ENCODE results near the gene ARHGAP32. TPM values are rescaled to one million over a fixed set of nuclear protein-coding genes. Genes with fewer than 3 reads are reported as not detected.

The ARHGAP32 gene
- total RNA-seq, 1 experiment from 2014 or later: 22.0 TPM

DNA sequence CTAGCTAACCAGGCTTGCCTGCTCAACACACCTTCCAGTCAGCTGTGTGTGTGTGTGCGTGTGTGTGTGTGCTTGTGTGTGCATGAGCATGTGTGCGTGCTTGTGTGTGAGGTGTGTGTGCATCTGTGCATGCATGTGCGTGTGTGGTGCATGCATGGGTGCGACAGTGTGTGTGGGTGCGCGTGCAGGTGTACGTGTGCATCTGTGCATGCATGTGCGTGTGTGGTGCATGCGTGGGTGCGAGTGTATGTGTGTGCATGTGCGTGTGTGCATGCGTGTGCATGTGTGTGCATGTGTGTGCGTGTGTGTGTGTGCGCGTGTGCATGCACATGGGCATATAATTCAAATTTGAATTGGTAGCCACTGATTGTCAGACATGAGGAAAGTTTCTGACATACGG, 239.0 kb downstream of the ARHGAP32 start:
- no peaks in the 10 kb centered on the region for H3K79me2 ChIP-seq (ENCODE audit: insufficient read depth, low read length)
- no peak overlapping the region for H3K18ac ChIP-seq (ENCODE audit: insufficient read length, low read depth, low read length)
- no peak overlapping the region for H3K23ac ChIP-seq (ENCODE audit: insufficient read length, low read depth, low read length)
- no peaks in the 10 kb centered on the region for H3K9me3 ChIP-seq (ENCODE audit: control insufficient read depth, low read depth, low read length)
- no peak overlapping the region for H2AK5ac ChIP-seq (ENCODE audit: insufficient read length, low read length)
- no peak overlapping the region for H2AFZ ChIP-seq (ENCODE audit: low read length)
- H4K8ac ChIP-seq (replicated peaks; ENCODE audit: insufficient read length, low read depth, low read length): no peak overlapping the region
- H3K56ac ChIP-seq (ENCODE audit: insufficient read length, low read depth, low read length): no peak overlapping the region
- DNase-seq: no peak
- no peak overlapping the region for H3K27ac ChIP-seq (ENCODE audit: insufficient read length, low read depth, low read length)
- no peak overlapping the region for H3K4ac ChIP-seq (ENCODE audit: low read depth, low read length)
- Mint-ChIP-seq H3K27me3 (ENCODE audit: low read depth) (peaks cover 31% of the 10 kb centered on the region), H3K36me3 (ENCODE audit: insufficient read depth in 1 of 3, low read depth in 3 of 3) (no peaks in the 10 kb centered on the region), H3K4me1 (peaks cover 0 to 5% of the 10 kb centered on the region in 2 experiments; a peak in 1 of 4 replicates), H3K4me3 (no peak overlapping the region), H3K27ac (no peak overlapping the region), H3K9me3 (no peaks in the 10 kb centered on the region; a peak in 1 of 5 replicates)
- no peak overlapping the region for H2BK15ac ChIP-seq (ENCODE audit: low read depth, low read length)
- no peak overlapping the region for H3T11ph ChIP-seq (ENCODE audit: low read length)
- no peak overlapping the region for H3K14ac ChIP-seq (ENCODE audit: insufficient read depth, low read length)
- H4K91ac ChIP-seq (ENCODE audit: insufficient read length, low read depth, low read length): no peak overlapping the region
- no peak overlapping the region for H2BK12ac ChIP-seq (ENCODE audit: insufficient read length, low read depth, low read length)
- H3K27me3 ChIP-seq (ENCODE audit: insufficient read depth, low read length): peaks cover 2% of the 10 kb centered on the region; the same call in 1 of the 2 replicates
- WGBS (ENCODE audit: extremely low coverage, insufficient read length, low lambda C conversion rate): no CpG with 5 or more reads among the region's 16 CpGs
- no peaks in the 10 kb centered on the region for H4K20me1 ChIP-seq (ENCODE audit: control insufficient read depth, insufficient read depth, insufficient read length)
- H2BK120ac ChIP-seq (ENCODE audit: low read depth, low read length, poor library complexity, severe bottlenecking): no peak overlapping the region
- no peak overlapping the region for H3K9ac ChIP-seq (ENCODE audit: extremely low read depth, insufficient read length, low read length)
- no peak overlapping the region for H4K5ac ChIP-seq (ENCODE audit: insufficient read length, low read depth, low read length)
- no peak overlapping the region for H3K4me2 ChIP-seq (ENCODE audit: insufficient read depth, insufficient read length, low read length)
- no peak overlapping the region for H2BK20ac ChIP-seq (ENCODE audit: low read depth, low read length, poor library complexity, severe bottlenecking)
- H3K23me2 ChIP-seq (ENCODE audit: insufficient read length, low read depth, low read length, poor library complexity, severe bottlenecking): no peaks in the 10 kb centered on the region
- no peak overlapping the region for H2BK5ac ChIP-seq (ENCODE audit: insufficient read length, low read length)
- H3K79me1 ChIP-seq (ENCODE audit: insufficient read depth, low read depth, low read length, poor library complexity, severe bottlenecking): no peaks in the 10 kb centered on the region
- TF ChIP-seq, protein P1, sequence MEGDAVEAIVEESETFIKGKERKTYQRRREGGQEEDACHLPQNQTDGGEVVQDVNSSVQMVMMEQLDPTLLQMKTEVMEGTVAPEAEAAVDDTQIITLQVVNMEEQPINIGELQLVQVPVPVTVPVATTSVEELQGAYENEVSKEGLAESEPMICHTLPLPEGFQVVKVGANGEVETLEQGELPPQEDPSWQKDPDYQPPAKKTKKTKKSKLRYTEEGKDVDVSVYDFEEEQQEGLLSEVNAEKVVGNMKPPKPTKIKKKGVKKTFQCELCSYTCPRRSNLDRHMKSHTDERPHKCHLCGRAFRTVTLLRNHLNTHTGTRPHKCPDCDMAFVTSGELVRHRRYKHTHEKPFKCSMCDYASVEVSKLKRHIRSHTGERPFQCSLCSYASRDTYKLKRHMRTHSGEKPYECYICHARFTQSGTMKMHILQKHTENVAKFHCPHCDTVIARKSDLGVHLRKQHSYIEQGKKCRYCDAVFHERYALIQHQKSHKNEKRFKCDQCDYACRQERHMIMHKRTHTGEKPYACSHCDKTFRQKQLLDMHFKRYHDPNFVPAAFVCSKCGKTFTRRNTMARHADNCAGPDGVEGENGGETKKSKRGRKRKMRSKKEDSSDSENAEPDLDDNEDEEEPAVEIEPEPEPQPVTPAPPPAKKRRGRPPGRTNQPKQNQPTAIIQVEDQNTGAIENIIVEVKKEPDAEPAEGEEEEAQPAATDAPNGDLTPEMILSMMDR (conservative IDR thresholded peaks at IDR 0.05): no peak
- H3K4me1 ChIP-seq (ENCODE audit: insufficient read depth, low read length): no peaks in the 10 kb centered on the region
